ENCODE results near the gene APOM.

The APOM gene

DNA sequence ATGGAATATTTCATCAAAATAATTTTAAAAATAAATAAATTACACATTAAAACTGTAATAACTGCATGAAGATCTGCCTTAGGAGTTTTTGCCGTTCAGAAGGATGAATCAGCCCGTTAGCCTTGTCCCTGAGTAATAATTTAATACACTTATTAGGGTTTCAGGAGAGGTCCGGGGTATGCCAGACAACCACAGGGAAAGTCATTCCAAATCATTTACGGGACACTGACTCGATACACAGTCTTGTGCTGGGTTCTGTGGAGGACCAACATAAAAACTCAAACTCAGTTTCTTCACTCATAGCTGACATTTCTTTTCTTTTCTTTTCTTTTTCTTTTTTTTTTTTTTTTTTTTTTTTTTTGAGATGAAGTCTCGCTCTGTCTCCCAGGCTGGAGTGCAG, 50.2 kb downstream of the APOM start:
- no peak for DNase-seq (ENCODE audit: low read depth in 2 of 2)

DNA sequence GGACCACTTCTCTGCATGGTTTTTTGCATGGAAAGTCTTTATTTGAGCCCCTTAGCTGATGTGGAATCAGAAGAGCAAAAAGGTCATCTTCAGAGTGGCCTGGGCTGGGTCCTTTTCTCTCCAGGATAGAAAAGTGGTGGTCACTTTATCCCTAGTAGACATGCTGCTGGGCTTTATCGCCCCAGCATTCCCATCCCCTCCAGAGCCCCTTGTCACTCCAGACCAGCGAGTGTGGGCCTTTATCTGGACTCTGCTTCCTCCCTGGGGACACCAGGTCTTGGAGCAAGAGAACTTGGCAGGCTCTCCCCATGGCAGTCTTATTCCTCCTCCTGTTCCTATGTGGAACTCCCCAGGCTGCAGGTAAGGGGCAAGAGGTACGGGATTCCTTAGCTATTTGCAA, 50.9 kb downstream of the APOM start, which contains the start of gene LY6G6F:
Gene LY6G6F, plus strand, starts transcription at position 268 of the 400 bp plus-strand sequence. Its CDS starts 41 bp downstream, at position 309.
- no peak for DNase-seq (ENCODE audit: low read depth in 2 of 2)

- no peak for DNase-seq (ENCODE audit: low read depth in 2 of 2)
Observed at GRCh38 chr6:31707701-31708100, 52.0 kb downstream of the APOM start.
